Neural crest cell (in vitro differentiated cells): ENCODE data around the gene OR4E2. TPM values are rescaled to one million over a fixed set of nuclear protein-coding genes. Genes with fewer than 3 reads are reported as not detected.

Experiments used
- DNase-seq: peaks from one replicate; pipeline ENCODE4 v3.0.0; 2021; ENCODE audit warnings: low read depth, mixed read lengths, low spot score
- H3K27ac Mint-ChIP-seq: one replicate; pipeline ENCODE4 v1.8.0; 2021; ENCODE audit warnings: mild to moderate bottlenecking, mixed read lengths; ENCODE audit not compliant: unreplicated experiment
- H3K27me3 Mint-ChIP-seq: 2 replicates; pipeline ENCODE4 v1.8.0; 2021; ENCODE audit warnings: low read depth, mild to moderate bottlenecking, mixed read lengths
- H3K36me3 Mint-ChIP-seq: 2 replicates; pipeline ENCODE4 v1.8.0; 2021; ENCODE audit warnings: low read depth, mild to moderate bottlenecking, mixed read lengths
- H3K4me1 Mint-ChIP-seq: 2 replicates; pipeline ENCODE4 v1.8.0; 2021; ENCODE audit warnings: mixed read lengths
- H3K4me3 Mint-ChIP-seq: one replicate; pipeline ENCODE4 v1.8.0; 2021; ENCODE audit warnings: mild to moderate bottlenecking, mixed read lengths
- H3K9me3 Mint-ChIP-seq: 2 replicates; pipeline ENCODE4 v1.8.0; 2021; ENCODE audit warnings: mixed read lengths
- total RNA-seq: library from RNA; stranded (reverse); gene quantifications from 2 replicates; pipeline ENCODE4 v1.2.1, GENCODE V29; 2021
- TF ChIP-seq, protein P1 (sequence below): fragments of 200-600 bp; sonication (generic); conservative IDR thresholded peaks from 2 replicates; pipeline ENCODE4 v1.5.0; 2021; ENCODE audit warnings: antibody characterized with exemption, mild to moderate bottlenecking

The OR4E2 gene
- total RNA-seq, 1 donor from 2014 or later, result not detected

DNA sequence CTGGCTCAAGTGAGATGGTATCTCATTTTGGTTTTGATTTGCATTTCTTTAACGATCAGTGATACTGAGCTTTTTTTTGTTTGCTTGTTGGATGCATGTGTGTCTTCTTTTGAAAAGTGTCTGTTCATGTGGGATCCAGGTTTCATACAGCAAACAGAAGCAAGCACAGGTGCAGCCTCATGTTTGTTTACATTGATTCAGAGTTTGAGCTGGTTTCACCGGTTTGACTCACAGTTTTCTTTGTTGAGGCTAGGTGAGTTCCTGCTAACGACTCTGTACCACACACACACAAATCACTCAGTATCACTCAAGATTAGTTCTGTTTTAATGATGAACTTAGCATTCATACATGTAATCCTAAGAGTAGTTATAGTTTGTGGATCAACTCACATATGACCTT, 22.6 kb upstream of the OR4E2 start:
- peaks cover 17% of the 10 kb centered on the region for H3K27me3 Mint-ChIP-seq
- H3K4me3 Mint-ChIP-seq, result no peak overlapping the region
- TF ChIP-seq, protein P1, sequence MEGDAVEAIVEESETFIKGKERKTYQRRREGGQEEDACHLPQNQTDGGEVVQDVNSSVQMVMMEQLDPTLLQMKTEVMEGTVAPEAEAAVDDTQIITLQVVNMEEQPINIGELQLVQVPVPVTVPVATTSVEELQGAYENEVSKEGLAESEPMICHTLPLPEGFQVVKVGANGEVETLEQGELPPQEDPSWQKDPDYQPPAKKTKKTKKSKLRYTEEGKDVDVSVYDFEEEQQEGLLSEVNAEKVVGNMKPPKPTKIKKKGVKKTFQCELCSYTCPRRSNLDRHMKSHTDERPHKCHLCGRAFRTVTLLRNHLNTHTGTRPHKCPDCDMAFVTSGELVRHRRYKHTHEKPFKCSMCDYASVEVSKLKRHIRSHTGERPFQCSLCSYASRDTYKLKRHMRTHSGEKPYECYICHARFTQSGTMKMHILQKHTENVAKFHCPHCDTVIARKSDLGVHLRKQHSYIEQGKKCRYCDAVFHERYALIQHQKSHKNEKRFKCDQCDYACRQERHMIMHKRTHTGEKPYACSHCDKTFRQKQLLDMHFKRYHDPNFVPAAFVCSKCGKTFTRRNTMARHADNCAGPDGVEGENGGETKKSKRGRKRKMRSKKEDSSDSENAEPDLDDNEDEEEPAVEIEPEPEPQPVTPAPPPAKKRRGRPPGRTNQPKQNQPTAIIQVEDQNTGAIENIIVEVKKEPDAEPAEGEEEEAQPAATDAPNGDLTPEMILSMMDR, result no peak
- H3K36me3 Mint-ChIP-seq, result no peaks in the 10 kb centered on the region
- no peak for DNase-seq
- no peaks in the 10 kb centered on the region for H3K4me1 Mint-ChIP-seq
- H3K27ac Mint-ChIP-seq, result no peak overlapping the region
- H3K9me3 Mint-ChIP-seq, result no peaks in the 10 kb centered on the region

DNA sequence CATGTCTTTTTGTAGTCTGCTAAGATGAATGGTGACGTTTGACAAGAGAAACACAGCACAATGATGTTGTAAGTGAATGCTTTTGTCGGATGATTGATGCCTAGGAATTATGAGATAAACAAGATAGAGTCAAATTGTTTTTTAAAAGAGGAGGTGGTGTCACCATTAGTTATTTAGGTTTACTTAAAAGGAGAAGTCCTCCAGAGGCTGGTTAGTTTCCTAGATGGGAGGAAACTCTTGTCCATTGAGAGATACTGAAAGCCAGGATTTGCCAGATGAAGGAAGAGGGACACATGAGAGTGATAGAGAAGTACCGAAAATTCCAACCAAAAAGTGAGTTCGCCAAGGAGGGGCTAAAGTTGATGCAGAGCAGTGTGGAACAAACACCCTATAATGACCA, 18.8 kb upstream of the OR4E2 start, which contains the start of gene OR10G2:
OR10G2 (minus strand) TSS at position 101 of the 400 bp plus-strand sequence; CDS start at position 3, 98 bp downstream.
- no peaks in the 10 kb centered on the region for H3K9me3 Mint-ChIP-seq
- no peak within 1 kb of the TSS for H3K27ac Mint-ChIP-seq
- no peak within 1 kb of the TSS for H3K4me3 Mint-ChIP-seq
- peaks cover 21% of the 10 kb centered on the region for H3K27me3 Mint-ChIP-seq
- no peaks in the 10 kb centered on the region for H3K36me3 Mint-ChIP-seq
- no peaks in the 10 kb centered on the region for H3K4me1 Mint-ChIP-seq
- TF ChIP-seq, protein P1, result no peak
- DNase-seq, result no peak

DNA sequence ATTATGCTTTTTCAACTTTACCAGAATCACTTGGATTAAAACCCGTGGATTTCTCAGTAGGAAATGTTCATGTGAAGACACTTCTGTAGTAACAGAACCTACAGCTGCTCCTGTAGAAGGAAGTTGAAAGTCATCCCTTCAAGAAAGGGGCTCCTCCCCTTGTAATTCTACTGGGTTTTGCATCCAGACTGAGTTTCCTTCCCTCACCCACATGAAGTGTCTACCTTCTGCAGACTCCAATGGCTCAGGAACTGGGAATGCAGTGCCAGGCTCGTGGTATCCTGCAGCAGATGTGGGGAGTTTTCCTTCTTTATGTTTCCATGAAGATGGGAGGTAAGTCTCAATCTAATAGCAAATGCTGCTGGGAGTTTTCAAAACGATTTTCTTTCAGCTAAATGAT, 11.0 kb upstream of the OR4E2 start:
- no peaks in the 10 kb centered on the region for H3K9me3 Mint-ChIP-seq
- H3K27ac Mint-ChIP-seq, result no peak overlapping the region
- DNase-seq, result no peak
- no peaks in the 10 kb centered on the region for H3K4me1 Mint-ChIP-seq
- no peak overlapping the region for H3K4me3 Mint-ChIP-seq
- TF ChIP-seq, protein P1, result no peak
- peaks cover 36% of the 10 kb centered on the region for H3K27me3 Mint-ChIP-seq
- H3K36me3 Mint-ChIP-seq, result no peaks in the 10 kb centered on the region

DNA sequence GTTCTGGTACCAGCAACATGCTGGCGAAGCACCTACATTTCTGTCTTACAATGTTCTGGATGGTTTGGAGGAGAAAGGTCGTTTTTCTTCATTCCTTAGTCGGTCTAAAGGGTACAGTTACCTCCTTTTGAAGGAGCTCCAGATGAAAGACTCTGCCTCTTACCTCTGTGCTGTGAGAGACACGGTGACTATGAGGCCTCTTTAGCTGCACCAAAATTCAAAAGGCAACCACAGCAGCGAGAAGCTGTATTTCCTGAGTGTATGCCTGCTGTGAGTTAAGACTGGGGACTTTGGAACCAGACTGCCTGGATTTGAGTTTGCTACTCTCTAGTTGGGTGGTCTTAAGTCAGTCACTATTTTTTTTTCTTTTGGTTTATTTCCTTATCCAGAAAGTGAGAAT, 10.2 kb upstream of the OR4E2 start:
- TF ChIP-seq, protein P1, result no peak
- H3K9me3 Mint-ChIP-seq, result no peaks in the 10 kb centered on the region
- no peaks in the 10 kb centered on the region for H3K4me1 Mint-ChIP-seq
- no peak overlapping the region for H3K4me3 Mint-ChIP-seq
- DNase-seq, result no peak
- H3K27me3 Mint-ChIP-seq, result peaks cover 37% of the 10 kb centered on the region
- no peak overlapping the region for H3K27ac Mint-ChIP-seq
- H3K36me3 Mint-ChIP-seq, result no peaks in the 10 kb centered on the region

DNA sequence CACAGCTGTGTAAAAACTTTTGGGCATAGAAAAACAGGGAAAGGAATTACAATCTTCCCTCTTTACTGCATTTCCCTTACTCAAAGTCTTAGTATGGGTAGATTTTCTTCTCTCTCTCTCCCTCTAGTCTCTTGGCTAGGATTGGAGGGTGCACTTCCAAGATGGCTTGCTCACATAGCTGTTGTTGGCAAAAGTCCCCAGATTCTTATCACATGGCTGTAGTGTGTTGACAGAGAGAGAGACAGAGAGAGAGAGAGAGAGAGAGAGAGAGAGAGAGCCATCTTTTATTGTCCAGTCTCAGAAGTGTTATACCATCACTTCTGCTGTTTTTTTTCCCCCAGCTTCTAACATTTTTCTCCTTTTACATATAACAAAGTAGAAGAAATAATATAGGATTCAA, 6.3 kb upstream of the OR4E2 start:
- Mint-ChIP-seq H3K4me1 (no peaks in the 10 kb centered on the region), H3K27me3 (peaks cover 40% of the 10 kb centered on the region), H3K4me3 (no peak overlapping the region)

More for the DNA sequence above, 6.3 kb upstream of the OR4E2 start:
- H3K36me3 Mint-ChIP-seq, result no peaks in the 10 kb centered on the region
- no peak overlapping the region for H3K27ac Mint-ChIP-seq
- TF ChIP-seq, protein P1, result no peak
- DNase-seq, result no peak
- H3K9me3 Mint-ChIP-seq, result peaks cover 2% of the 10 kb centered on the region
